HL-60 (cell line): ENCODE data around the gene ALDH3B1.
"Not testable (repeated sequence)": the region's sequence is repeated elsewhere in the genome, so short reads cannot be mapped to it uniquely, and the experiment has no call there.

ENCODE experiments used
- DNase-seq, 2 experiments: peaks; one replicate each; pipeline ENCODE4 v3.0.0-alpha.2; 2010 to 2020; ENCODE audit warnings: low read depth in 1 of 2, low spot score in 1 of 2
- H3K27ac ChIP-seq: fragments of 250-450 bp; sonication (Bioruptor Pico); replicated peaks from 2 replicates; pipeline ENCODE4 v1.5.1; 2020; ENCODE audit warnings: mild to moderate bottlenecking, moderate library complexity
- H3K27me3 ChIP-seq: fragments of 250-450 bp; sonication (Bioruptor Pico); 2 replicates; pipeline ENCODE4 v1.5.1; 2021; ENCODE audit warnings: mild to moderate bottlenecking, moderate library complexity; ENCODE audit not compliant: insufficient read depth, poor library complexity, severe bottlenecking
- H3K4me3 ChIP-seq: replicated peaks from 2 replicates; pipeline ENCODE4 v1.5.1; 2011; ENCODE audit warnings: mild to moderate bottlenecking, control low read depth, low read length; ENCODE audit not compliant: insufficient read depth
- GABPA ChIP-seq: IDR thresholded peaks from 2 replicates; pipeline ENCODE4 v1.6.1; 2012; ENCODE audit warnings: low read depth
- POLR2AphosphoS5 ChIP-seq: IDR thresholded peaks from 2 replicates; pipeline ENCODE4 v1.6.1; 2012; ENCODE audit warnings: low read depth
- SPI1 ChIP-seq: IDR thresholded peaks from 2 replicates; pipeline ENCODE4 v1.6.1; 2012; ENCODE audit warnings: low read depth, mild to moderate bottlenecking, borderline replicate concordance
- TF ChIP-seq, protein P1 (sequence below): IDR thresholded peaks from one replicate; pipeline ENCODE4 v1.5.1; 2011; ENCODE audit warnings: low read length, control low read depth, inconsistent platforms; ENCODE audit not compliant: insufficient read depth
- TF ChIP-seq, protein P2 (sequence below): IDR thresholded peaks from 2 replicates; pipeline ENCODE4 v1.6.1; 2012; ENCODE audit warnings: low read depth; ENCODE audit not compliant: insufficient replicate concordance

Gene ALDH3B1

DNA sequence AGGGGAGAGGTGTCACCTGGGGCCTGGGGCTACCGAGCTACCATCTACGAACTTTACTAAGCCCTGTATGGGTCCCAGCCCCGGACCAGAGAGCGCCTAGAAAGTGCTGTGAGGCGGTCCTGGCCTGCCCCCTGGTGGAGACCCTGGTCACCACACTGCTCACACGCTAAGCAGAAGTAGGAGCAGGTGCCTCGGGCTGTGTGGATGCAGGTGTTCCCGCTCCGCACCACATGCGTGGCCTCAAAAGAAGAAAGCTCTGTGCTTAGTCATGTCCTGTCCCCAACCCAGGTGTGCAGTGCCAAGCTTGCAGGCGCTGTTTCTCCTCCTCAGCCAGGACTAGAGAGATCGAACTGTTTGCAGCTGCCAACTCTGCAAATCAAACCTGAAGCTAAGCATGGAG is 16.3 kb upstream of the ALDH3B1 start:
- DNase-seq: peak in 1 of 2 experiments; percentile 34
- peak; percentile 46; the same call in 1 of the 2 replicates for TF ChIP-seq POLR2AphosphoS5
- H3K27me3 ChIP-seq, H3K27ac ChIP-seq, H3K4me3 ChIP-seq: not testable (repeated sequence)

DNA sequence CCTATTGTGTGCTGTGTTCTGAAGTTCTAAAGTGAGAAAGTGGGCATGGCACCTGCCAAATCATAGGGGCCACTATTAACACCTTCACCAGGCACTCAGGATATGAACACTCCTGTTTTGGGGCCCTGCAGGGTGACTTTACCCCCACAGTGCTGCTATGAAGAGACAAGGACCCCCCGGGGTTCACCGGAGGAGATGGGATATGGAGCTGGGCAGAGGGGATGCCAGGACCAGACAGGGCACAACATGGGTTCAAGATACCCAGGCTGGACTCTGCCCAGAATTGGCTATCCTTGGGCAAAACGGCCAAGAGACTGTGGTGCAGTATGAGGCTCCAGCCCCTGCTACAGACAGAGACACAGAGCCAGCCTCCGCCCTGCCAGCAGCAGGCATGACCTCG is 15.7 kb upstream of the ALDH3B1 start:
- H3K27ac ChIP-seq, H3K27me3 ChIP-seq, DNase-seq, H3K4me3 ChIP-seq: not testable (repeated sequence)

DNA sequence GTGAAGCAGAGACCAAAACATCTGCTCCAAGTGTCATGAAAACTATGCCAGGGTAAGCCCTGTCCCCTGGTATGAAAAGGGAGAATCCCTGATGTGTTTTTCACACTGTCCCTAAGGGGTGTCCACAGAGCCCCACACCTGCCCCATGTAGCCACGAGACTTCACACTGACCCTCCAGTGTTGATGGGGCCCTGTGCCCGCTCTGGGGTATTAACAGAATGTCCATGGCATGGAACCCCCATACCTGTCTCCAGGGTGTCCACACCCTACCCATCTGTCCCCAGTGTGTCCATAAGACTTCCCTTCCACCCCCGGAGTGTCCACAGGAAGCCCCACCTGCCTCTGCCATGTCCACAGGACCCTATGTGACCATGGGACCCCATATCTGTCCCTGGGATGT is 15.0 kb upstream of the ALDH3B1 start:
- not testable (repeated sequence) for DNase-seq, H3K27me3 ChIP-seq, H3K27ac ChIP-seq, H3K4me3 ChIP-seq

DNA sequence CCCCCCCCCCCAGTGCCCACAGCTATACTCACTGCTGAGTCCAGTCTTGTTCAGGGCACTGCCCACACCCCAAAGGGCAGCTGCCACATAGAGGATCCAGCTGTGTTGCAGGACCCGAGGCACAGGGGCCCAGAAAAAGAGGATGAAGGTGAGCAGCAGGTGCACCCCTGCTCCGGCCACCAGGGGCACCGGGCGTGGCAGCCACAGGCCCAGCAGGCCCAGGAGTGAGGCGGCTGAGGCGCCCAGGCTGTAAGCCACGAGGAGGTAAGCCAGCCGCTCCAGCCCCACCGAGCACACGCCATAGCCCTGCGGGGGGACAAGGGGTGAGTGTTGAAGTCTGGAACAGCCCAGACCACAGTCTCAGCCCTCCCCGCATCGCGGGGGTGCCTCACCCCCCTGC is 14.5 kb upstream of the ALDH3B1 start:
- H3K4me3 ChIP-seq, DNase-seq, H3K27me3 ChIP-seq: not testable (repeated sequence)

DNA sequence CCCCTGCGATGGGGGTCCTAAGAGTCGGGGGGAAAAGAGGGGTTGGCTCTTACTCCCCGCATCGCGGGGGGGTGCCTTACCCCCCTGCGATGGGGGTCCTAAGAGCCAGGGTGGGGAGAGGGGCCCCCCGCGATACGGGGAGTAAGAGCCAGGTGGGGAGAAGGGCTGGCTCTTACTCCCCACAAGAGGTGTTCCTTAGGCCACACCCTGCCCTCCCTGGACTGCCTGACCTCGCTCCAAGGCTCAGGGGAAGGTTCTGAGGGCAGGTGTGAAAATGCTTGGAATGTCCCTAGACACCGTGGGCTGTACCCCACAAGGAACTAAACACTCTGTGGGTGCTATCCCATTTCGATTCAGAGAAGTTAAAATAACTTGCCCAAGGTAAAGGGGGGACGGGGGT is 14.1 kb upstream of the ALDH3B1 start:
- Histone ChIP-seq H3K4me3 (no peak overlapping the region), H3K27ac (no peak overlapping the region), H3K27me3 (no peaks in the 10 kb centered on the region)
- no peak for DNase-seq
- TF ChIP-seq SPI1: no peak
- TF ChIP-seq, protein P1, sequence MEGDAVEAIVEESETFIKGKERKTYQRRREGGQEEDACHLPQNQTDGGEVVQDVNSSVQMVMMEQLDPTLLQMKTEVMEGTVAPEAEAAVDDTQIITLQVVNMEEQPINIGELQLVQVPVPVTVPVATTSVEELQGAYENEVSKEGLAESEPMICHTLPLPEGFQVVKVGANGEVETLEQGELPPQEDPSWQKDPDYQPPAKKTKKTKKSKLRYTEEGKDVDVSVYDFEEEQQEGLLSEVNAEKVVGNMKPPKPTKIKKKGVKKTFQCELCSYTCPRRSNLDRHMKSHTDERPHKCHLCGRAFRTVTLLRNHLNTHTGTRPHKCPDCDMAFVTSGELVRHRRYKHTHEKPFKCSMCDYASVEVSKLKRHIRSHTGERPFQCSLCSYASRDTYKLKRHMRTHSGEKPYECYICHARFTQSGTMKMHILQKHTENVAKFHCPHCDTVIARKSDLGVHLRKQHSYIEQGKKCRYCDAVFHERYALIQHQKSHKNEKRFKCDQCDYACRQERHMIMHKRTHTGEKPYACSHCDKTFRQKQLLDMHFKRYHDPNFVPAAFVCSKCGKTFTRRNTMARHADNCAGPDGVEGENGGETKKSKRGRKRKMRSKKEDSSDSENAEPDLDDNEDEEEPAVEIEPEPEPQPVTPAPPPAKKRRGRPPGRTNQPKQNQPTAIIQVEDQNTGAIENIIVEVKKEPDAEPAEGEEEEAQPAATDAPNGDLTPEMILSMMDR: no peak
- TF ChIP-seq POLR2AphosphoS5: no peak
- TF ChIP-seq, protein P2, sequence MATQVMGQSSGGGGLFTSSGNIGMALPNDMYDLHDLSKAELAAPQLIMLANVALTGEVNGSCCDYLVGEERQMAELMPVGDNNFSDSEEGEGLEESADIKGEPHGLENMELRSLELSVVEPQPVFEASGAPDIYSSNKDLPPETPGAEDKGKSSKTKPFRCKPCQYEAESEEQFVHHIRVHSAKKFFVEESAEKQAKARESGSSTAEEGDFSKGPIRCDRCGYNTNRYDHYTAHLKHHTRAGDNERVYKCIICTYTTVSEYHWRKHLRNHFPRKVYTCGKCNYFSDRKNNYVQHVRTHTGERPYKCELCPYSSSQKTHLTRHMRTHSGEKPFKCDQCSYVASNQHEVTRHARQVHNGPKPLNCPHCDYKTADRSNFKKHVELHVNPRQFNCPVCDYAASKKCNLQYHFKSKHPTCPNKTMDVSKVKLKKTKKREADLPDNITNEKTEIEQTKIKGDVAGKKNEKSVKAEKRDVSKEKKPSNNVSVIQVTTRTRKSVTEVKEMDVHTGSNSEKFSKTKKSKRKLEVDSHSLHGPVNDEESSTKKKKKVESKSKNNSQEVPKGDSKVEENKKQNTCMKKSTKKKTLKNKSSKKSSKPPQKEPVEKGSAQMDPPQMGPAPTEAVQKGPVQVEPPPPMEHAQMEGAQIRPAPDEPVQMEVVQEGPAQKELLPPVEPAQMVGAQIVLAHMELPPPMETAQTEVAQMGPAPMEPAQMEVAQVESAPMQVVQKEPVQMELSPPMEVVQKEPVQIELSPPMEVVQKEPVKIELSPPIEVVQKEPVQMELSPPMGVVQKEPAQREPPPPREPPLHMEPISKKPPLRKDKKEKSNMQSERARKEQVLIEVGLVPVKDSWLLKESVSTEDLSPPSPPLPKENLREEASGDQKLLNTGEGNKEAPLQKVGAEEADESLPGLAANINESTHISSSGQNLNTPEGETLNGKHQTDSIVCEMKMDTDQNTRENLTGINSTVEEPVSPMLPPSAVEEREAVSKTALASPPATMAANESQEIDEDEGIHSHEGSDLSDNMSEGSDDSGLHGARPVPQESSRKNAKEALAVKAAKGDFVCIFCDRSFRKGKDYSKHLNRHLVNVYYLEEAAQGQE: no peak
- TF ChIP-seq GABPA: no peak

More for the DNA sequence above, 14.5 kb upstream of the ALDH3B1 start:
- not testable (repeated sequence) for H3K27ac ChIP-seq

DNA sequence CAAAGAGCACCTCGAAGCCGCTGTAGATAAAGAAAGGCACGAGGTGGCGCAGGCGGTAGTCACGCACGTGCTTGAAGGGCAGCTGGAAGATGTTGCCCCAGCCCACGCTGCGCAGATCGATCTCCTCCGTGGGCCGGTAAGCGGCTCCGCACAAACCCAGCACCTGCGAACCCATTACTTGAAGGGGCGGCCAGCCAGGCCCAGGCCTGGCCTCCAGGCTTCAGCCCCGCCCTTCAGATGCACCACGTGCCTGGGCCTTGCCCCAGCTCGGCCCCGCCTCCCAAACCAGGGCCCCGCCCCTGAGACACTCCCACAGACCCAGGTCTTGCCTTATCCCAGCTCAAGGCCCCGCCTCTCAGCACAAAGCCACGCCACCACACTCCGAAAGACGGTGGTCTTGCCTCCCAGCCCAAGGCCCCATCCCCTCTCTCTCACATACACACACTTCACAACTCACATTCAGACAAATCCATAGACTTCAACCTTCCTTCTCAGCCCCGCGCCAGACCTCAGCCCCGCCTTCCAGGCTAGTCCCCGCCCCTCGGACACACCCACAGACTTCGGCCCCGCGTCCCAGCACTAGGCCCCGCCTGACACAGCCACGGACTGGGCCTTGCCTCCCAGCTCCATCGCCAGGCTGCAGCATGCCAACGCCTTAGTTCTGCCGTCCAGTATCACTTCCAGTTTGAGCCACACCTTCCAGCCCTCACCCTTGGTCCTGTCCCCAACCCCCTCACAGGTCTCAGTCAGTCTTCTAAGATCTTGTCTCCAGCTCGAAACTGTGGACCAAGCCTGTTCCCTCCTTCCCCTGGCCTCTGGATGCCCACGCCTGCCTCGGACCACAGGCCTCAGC is 13.3 kb upstream of the ALDH3B1 start:
- peak; percentile 84 to 90 for DNase-seq
- Histone ChIP-seq H3K27me3 (no peaks in the 10 kb centered on the region), H3K27ac (peak overlapping the region; percentile 66), H3K4me3 (peak overlapping the region; percentile 9; the same call in 1 of the 2 replicates)
- TF ChIP-seq GABPA: no peak
- peak; percentile 69 for TF ChIP-seq POLR2AphosphoS5

DNA sequence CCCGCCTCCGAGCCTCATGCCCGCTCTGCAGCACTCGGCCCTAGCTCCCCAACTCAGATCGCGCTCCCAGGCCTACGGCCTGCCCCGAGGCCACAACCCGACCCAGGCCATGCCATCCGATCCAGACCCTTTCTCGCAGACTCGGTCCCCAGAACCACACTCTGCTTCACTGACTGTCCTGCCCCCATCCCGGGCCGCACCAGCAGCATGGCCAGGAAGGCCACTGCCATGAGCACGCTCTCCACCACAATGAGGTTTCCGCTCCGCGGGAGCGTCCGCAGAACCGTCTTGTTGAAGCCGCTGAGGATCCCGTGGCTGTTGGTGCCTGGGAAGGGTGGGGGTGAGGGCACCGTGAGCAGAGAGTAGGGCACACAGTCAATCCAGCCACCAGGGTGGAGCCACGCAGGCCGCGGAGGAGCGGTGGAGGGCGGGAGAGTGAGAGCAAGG is 12.6 kb upstream of the ALDH3B1 start:
- H3K27ac ChIP-seq: peak overlapping the region; percentile 66
- H3K27me3 ChIP-seq: no peaks in the 10 kb centered on the region
- DNase-seq: peak in 1 of 2 experiments; percentile 83
- H3K4me3 ChIP-seq: peak overlapping the region; percentile 9; the same call in 1 of the 2 replicates
- TF ChIP-seq, protein P2: no peak
